GM20431 (cell line): Measurements from ENCODE around the gene SMYD1.
"Not testable (repeated sequence)": the region's sequence is repeated elsewhere in the genome, so short reads cannot be mapped to it uniquely, and the experiment has no call there.

Experiments used
- in situ Hi-C: fragments of 300-500 bp; cut with MseI, MboI; formaldehyde crosslinking; loops from one replicate; pipeline ENCODE4 v1.15.0; 2020; ENCODE audit warnings: low sequenced_read_pairs; ENCODE audit not compliant: unreplicated experiment

Gene SMYD1

DNA sequence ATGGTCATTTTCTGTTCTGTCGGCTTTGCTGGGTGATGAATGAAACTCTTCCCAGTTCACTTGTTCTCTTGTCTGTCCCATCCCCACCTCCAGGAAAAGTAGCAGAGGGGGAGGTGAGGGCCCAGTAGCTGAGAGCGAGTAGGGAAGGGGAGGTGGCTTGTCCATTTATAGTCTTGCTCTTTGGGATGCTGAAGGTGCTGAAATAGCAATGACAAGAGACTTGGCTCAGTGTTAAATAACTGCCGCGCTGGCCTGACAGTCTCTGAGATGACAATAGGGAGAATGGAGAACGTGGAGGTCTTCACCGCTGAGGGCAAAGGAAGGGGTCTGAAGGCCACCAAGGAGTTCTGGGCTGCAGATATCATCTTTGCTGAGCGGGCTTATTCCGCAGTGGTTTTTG, at the start of gene SMYD1:
Gene SMYD1, plus strand, starts transcription at position 228 of the 400 bp plus-strand sequence. Its CDS starts 40 bp downstream, at position 268.
- in situ Hi-C loops = loop anchor here (10.0 kb wide), 1 partner anchor 97 kb away; no protein-coding TSS in a partner anchor

- in situ Hi-C loops = not testable (repeated sequence)
Measured at GRCh38 chr2:88018077-88018805, 49.4 kb upstream of the SMYD1 start.

GRCh38 chr2:88018909-88019308, 48.7 kb upstream of the SMYD1 start:
- in situ Hi-C loops = no loop called here

GRCh38 chr2:88019985-88020384, 47.6 kb upstream of the SMYD1 start:
- in situ Hi-C loops = no loop called here

- in situ Hi-C loops = no loop called here
Measured at GRCh38 chr2:88022669-88022921, 45.0 kb upstream of the SMYD1 start.

DNA sequence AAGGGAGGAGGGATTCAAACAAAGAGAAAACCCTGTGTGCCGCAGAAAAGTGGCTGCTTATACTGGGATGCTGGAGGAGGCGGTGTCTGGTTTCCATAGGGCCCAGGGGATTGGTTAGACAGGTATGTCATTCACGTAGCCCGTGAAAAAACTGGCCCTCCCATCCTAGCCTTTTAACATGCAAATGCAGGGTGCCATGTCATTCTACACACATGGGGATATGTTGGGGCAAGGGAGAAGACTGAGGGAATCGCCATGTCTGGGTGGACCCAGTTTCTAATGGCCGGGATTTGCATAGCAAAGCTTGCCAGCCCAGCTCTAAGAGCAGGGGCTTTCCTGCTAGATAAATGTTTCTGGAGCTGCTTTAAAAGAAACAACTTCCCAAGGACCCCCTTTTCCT, 43.1 kb upstream of the SMYD1 start:
- in situ Hi-C loops = no loop called here

- in situ Hi-C loops = no loop called here
Measured at GRCh38 chr2:88027697-88028389, 39.8 kb upstream of the SMYD1 start.

DNA sequence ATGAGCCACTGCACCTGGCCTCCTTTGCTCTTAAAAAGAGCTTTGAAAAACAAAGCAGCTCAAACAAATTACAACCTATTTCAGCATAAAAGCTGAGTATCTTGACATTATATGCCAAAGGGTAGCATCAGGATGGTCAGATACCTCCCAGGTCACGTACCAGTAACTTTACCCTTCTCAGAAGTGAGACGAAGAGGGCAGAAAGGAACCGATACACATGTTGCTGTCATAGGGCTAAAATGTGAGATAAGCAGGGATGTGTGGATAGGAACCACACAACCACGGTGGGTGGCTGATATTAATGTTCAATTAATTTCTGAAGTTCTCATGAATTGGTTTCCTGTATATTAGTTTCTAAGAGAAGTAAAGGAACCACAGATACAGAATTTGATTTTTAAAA, 38.7 kb upstream of the SMYD1 start:
- in situ Hi-C loops = no loop called here

- in situ Hi-C loops = no loop called here
Measured at GRCh38 chr2:88032070-88032702, 35.4 kb upstream of the SMYD1 start.

DNA sequence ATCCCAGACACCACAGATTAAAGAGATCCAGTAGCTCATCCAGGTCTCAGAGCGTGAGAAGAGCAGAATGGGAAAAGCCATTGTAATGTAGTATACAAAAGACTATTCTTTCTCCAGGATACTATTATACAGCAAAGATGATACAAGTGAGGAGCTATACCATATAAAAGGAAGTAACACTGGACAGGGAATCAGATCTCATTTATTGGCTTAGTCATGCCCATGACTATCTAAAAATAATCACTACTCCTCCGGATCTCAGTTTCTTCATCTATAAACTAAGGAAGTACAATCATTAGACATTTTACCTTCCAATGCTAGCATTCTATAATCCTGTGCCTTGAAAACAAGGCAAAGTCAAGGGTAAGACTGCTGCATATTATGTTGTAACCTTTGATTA, 31.4 kb upstream of the SMYD1 start:
- in situ Hi-C loops = no loop called here

DNA sequence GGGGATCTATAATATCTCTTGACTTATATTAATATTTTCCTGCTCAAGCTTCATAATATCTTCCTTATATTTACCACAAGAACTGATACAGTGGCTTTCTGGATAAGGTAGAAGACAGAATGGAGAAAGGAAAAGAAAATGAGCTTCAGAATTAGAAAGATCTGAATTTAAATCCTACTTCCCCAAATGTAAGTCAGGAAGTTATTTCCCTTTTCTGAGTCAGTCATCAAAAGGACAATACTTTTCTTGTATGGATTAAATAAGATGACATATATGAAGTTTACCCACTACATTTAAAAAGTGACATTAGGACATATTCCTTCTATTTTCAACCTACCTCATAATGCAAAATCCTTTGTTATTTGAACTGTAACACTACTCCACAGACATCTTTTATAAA, 31.0 kb upstream of the SMYD1 start:
- in situ Hi-C loops = no loop called here

DNA sequence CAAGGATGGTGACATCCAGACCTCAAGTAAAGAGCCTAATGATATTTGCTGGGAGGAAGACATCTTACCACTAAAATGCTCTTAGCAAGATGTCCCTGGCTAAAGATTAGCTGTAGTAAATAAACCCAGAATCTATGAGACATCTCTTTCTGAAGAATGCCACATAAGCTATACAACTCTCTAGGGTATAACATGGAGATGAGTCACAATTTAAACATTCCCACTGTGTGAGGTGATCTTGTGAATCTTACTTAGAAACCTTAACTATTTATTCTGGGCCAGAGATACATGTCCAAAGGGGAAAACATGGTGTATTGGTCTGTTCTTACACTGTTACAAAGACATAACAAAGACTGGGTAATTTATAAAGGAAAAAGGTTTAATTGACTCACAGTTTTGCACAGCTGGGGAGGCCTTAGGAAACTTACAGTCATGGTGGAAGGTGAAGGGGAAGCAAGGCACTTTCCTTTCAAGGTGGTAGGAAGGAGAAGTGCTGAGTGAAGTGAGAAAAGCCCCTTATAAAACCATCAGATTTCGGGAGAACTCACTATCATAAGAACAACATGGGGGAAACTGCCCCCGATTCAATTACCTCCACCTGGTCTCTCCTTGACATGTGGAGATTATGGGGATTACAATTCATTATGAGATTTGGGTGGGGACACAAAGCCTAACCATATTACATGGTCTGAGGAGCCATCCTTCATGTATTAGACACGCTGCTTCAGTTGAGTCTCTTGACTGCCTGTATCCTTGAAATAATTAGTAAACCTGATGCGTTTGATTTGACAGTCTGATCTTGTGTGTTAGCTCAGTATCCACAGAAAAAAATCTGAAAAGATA, 29.1 kb upstream of the SMYD1 start:
- in situ Hi-C loops = no loop called here

- in situ Hi-C loops = no loop called here
Measured at GRCh38 chr2:88042476-88042875, 25.1 kb upstream of the SMYD1 start.

DNA sequence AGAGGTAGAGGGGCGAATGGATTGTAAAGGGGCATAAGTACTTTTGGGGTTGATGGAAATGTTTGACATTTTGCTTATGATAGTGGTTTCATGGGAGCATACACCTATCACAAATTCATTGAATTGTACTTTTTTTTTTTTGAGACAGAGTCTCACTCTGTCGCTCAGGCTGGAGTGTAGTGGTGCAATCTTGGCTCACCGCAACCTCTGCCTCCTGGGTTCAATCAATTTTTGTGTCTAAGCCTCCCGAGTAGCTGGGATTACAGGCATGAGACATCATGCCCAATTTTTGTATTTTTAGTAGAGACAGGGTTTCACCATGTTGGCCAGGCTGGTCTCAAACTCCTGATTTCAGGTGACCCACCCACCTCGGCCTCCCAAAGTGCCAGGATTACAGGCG, 22.1 kb upstream of the SMYD1 start:
- in situ Hi-C loops = not testable (repeated sequence)

GRCh38 chr2:88048541-88048940, 19.1 kb upstream of the SMYD1 start:
- in situ Hi-C loops = no loop called here

DNA sequence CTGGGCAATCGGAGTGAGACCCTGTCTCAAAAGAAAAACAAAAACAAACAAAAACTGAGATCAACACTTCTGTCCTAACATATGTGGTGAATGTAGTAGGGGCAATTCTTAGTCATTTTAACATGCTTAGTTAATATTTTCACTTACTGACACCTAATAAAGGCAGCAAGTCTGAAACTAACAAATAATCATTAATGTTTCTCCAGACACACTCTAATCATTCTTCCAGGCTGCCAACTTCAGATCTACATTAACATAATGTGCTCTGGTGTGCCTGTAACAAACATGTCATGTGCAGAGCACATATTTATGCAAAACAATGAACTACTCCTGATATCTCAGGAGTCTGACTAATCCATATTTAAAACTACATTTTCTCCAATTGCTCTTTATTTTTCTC, 18.0 kb upstream of the SMYD1 start:
- in situ Hi-C loops = no loop called here

DNA sequence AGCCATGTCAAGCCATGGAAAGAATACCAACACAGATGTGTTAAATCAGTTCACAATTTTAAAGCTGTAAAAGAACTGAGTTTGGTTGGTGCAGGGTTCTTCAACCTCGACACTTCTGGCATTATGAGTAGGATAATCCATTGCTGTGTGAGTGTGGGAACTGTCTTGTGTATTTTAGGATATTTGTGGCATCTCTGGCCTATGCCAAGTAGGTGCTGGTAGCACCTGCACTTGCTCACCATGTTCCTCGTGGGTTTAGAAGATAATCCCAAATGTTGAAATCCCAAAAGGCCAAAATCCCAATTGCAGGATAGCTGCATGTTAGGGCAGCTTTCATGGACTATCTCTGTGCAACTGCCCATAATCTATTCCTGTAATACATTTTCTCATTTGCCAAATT, 15.8 kb upstream of the SMYD1 start:
- in situ Hi-C loops = no loop called here

- in situ Hi-C loops = no loop called here
Measured at GRCh38 chr2:88053296-88053695, 14.3 kb upstream of the SMYD1 start.

DNA sequence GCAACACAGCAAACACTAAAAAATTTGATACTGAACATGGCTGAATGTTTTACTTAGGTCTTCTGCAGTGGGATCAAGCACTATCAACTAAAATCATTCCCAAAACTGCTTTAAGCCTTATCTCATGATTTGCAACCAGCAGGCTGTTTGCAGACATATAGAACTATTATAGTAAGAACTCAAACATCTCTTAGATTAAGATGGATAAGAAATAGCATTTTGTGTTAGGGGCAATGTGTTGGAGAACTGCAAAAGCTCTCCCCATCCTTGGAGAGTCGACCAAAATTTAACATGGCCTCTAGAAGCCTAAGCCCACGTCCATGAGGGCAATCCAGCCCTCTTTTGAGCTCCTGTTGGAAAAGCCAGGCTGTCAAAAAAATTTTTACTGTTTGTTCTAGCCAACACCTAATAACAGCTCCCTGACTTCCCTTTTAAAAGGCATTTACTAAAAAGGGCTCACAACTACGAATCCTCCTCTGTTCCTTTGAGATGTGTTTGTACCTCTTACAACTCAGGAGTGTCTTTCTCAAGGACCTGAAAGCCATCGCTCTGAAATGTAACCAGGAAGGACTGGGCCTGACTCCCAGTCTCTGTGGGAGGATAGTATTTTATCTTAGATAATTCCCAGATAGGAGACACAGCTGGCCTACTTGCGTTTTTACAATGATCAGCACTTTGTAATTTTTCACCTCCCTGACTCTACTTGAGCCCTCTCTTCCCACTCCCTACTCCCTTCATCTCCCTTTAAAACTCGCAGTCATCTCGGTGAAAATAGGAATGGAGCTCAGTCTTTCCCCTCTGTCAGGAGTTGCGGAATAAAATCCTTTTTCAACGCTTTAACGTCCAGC, 13.5 kb upstream of the SMYD1 start:
- in situ Hi-C loops = no loop called here
